ENCODE measurements around the gene DNAJC27.

Gene DNAJC27

GRCh38 chr2:24948506-24948905 lies 23.2 kb downstream of the DNAJC27 start:
- Histone ChIP-seq H3K4me3 (ENCODE audit: low read length) (no peak overlapping the region), H3K9me3 (ENCODE audit: control insufficient read depth, insufficient read depth, low read length) (no peaks in the 10 kb centered on the region), H3K27ac (ENCODE audit: low read length) (no peak overlapping the region), H3K27me3 (ENCODE audit: control insufficient read depth, insufficient read depth, low read length) (no peaks in the 10 kb centered on the region), H3K36me3 (ENCODE audit: control insufficient read depth, insufficient read depth, low read length) (peaks cover 2% of the 10 kb centered on the region; the same call in 1 of the 2 replicates), H3K4me1 (ENCODE audit: control insufficient read depth, insufficient read depth, low read length) (no peaks in the 10 kb centered on the region)
- no CpG with 5 or more reads among the region's 6 CpGs for WGBS (ENCODE audit: insufficient coverage, insufficient read length)
- no peak for DNase-seq (ENCODE audit: low read depth, low spot score)

- Histone ChIP-seq H3K36me3 (ENCODE audit: control insufficient read depth, insufficient read depth, low read length) (peaks cover 2% of the 10 kb centered on the region; the same call in 1 of the 2 replicates), H3K27ac (ENCODE audit: low read length) (no peak overlapping the region), H3K4me3 (ENCODE audit: low read length) (no peak overlapping the region), H3K9me3 (ENCODE audit: control insufficient read depth, insufficient read depth, low read length) (no peaks in the 10 kb centered on the region), H3K27me3 (ENCODE audit: control insufficient read depth, insufficient read depth, low read length) (no peaks in the 10 kb centered on the region), H3K4me1 (ENCODE audit: control insufficient read depth, insufficient read depth, low read length) (no peaks in the 10 kb centered on the region)
- no peak for DNase-seq (ENCODE audit: low read depth, low spot score)
- WGBS (ENCODE audit: insufficient coverage, insufficient read length), result no CpG with 5 or more reads among the region's 3 CpGs
Measured at GRCh38 chr2:24947561-24948157, 24.1 kb downstream of the DNAJC27 start.

- Histone ChIP-seq H3K9me3 (ENCODE audit: control insufficient read depth, insufficient read depth, low read length) (no peaks in the 10 kb centered on the region), H3K4me1 (ENCODE audit: control insufficient read depth, insufficient read depth, low read length) (no peaks in the 10 kb centered on the region), H3K27ac (ENCODE audit: low read length) (no peak overlapping the region), H3K36me3 (ENCODE audit: control insufficient read depth, insufficient read depth, low read length) (peaks cover 2% of the 10 kb centered on the region; the same call in 1 of the 2 replicates), H3K4me3 (ENCODE audit: low read length) (no peak overlapping the region), H3K27me3 (ENCODE audit: control insufficient read depth, insufficient read depth, low read length) (no peaks in the 10 kb centered on the region)
- DNase-seq (ENCODE audit: low read depth, low spot score), result no peak
- WGBS (ENCODE audit: insufficient coverage, insufficient read length), result 100% methylated on average over 2 of the region's 4 CpGs
Measured at GRCh38 chr2:24945907-24946306, 25.8 kb downstream of the DNAJC27 start.

GRCh38 chr2:24943427-24944053 lies 28.2 kb downstream of the DNAJC27 start:
- Histone ChIP-seq H3K4me3 (ENCODE audit: low read length) (no peak overlapping the region), H3K36me3 (ENCODE audit: control insufficient read depth, insufficient read depth, low read length) (peaks cover 2% of the 10 kb centered on the region; the same call in 1 of the 2 replicates), H3K9me3 (ENCODE audit: control insufficient read depth, insufficient read depth, low read length) (no peaks in the 10 kb centered on the region), H3K27me3 (ENCODE audit: control insufficient read depth, insufficient read depth, low read length) (no peaks in the 10 kb centered on the region), H3K4me1 (ENCODE audit: control insufficient read depth, insufficient read depth, low read length) (no peaks in the 10 kb centered on the region), H3K27ac (ENCODE audit: low read length) (no peak overlapping the region)
- WGBS (ENCODE audit: insufficient coverage, insufficient read length), result no CpG with 5 or more reads among the region's 7 CpGs
- no peak for DNase-seq (ENCODE audit: low read depth, low spot score)

GRCh38 chr2:24939353-24939752 lies 32.4 kb downstream of the DNAJC27 start:
- Histone ChIP-seq H3K9me3 (ENCODE audit: control insufficient read depth, insufficient read depth, low read length) (no peaks in the 10 kb centered on the region), H3K4me1 (ENCODE audit: control insufficient read depth, insufficient read depth, low read length) (no peaks in the 10 kb centered on the region), H3K36me3 (ENCODE audit: control insufficient read depth, insufficient read depth, low read length) (no peaks in the 10 kb centered on the region; the same call in 1 of the 2 replicates), H3K27ac (ENCODE audit: low read length) (no peak overlapping the region), H3K27me3 (ENCODE audit: control insufficient read depth, insufficient read depth, low read length) (no peaks in the 10 kb centered on the region), H3K4me3 (ENCODE audit: low read length) (no peak overlapping the region)
- no CpG with 5 or more reads among the region's 6 CpGs for WGBS (ENCODE audit: insufficient coverage, insufficient read length)
- no peak for DNase-seq (ENCODE audit: low read depth, low spot score)

GRCh38 chr2:24937236-24937635 lies 34.5 kb downstream of the DNAJC27 start:
- WGBS (ENCODE audit: insufficient coverage, insufficient read length), result no CpG with 5 or more reads among the region's 2 CpGs
- Histone ChIP-seq H3K9me3 (ENCODE audit: control insufficient read depth, insufficient read depth, low read length) (no peaks in the 10 kb centered on the region), H3K36me3 (ENCODE audit: control insufficient read depth, insufficient read depth, low read length) (no peaks in the 10 kb centered on the region), H3K27ac (ENCODE audit: low read length) (no peak overlapping the region), H3K4me3 (ENCODE audit: low read length) (no peak overlapping the region), H3K4me1 (ENCODE audit: control insufficient read depth, insufficient read depth, low read length) (no peaks in the 10 kb centered on the region), H3K27me3 (ENCODE audit: control insufficient read depth, insufficient read depth, low read length) (no peaks in the 10 kb centered on the region)
- no peak for DNase-seq (ENCODE audit: low read depth, low spot score)

- no peak overlapping the region for H3K4me3 ChIP-seq (ENCODE audit: low read length)
- DNase-seq (ENCODE audit: low read depth, low spot score), result no peak
- H3K9me3 ChIP-seq (ENCODE audit: control insufficient read depth, insufficient read depth, low read length), result no peaks in the 10 kb centered on the region
- H3K27me3 ChIP-seq (ENCODE audit: control insufficient read depth, insufficient read depth, low read length), result no peaks in the 10 kb centered on the region
- no CpG with 5 or more reads among the region's 5 CpGs for WGBS (ENCODE audit: insufficient coverage, insufficient read length)
- H3K36me3 ChIP-seq (ENCODE audit: control insufficient read depth, insufficient read depth, low read length), result no peaks in the 10 kb centered on the region
- no peak overlapping the region for H3K27ac ChIP-seq (ENCODE audit: low read length)
- H3K4me1 ChIP-seq (ENCODE audit: control insufficient read depth, insufficient read depth, low read length), result no peaks in the 10 kb centered on the region
Measured at GRCh38 chr2:24935145-24935544, 36.6 kb downstream of the DNAJC27 start.

- WGBS (ENCODE audit: insufficient coverage, insufficient read length), result no CpG with 5 or more reads among the region's 5 CpGs
- no peak overlapping the region for H3K27ac ChIP-seq (ENCODE audit: low read length)
Measured at GRCh38 chr2:24932715-24933114, 39.0 kb downstream of the DNAJC27 start.

GRCh38 chr2:24930768-24931167 lies 41.0 kb downstream of the DNAJC27 start:
- no peaks in the 10 kb centered on the region; the same call in 1 of the 2 replicates for H3K36me3 ChIP-seq (ENCODE audit: control insufficient read depth, insufficient read depth, low read length)
- no peaks in the 10 kb centered on the region for H3K9me3 ChIP-seq (ENCODE audit: control insufficient read depth, insufficient read depth, low read length)
- no CpG with 5 or more reads among the region's 6 CpGs for WGBS (ENCODE audit: insufficient coverage, insufficient read length)
- H3K27me3 ChIP-seq (ENCODE audit: control insufficient read depth, insufficient read depth, low read length), result no peaks in the 10 kb centered on the region
- H3K4me3 ChIP-seq (ENCODE audit: low read length), result no peak overlapping the region
- H3K4me1 ChIP-seq (ENCODE audit: control insufficient read depth, insufficient read depth, low read length), result 0 out of 2 replicates have a peak, but pooled peaks cover 1% of the 10 kb centered on the region
- H3K27ac ChIP-seq (ENCODE audit: low read length), result no peak overlapping the region
- DNase-seq (ENCODE audit: low read depth, low spot score), result no peak

More at GRCh38 chr2:24932715-24933114, 39.0 kb downstream of the DNAJC27 start:
- no peaks in the 10 kb centered on the region for H3K27me3 ChIP-seq (ENCODE audit: control insufficient read depth, insufficient read depth, low read length)
- H3K36me3 ChIP-seq (ENCODE audit: control insufficient read depth, insufficient read depth, low read length), result no peaks in the 10 kb centered on the region
- no peak for DNase-seq (ENCODE audit: low read depth, low spot score)
- H3K4me1 ChIP-seq (ENCODE audit: control insufficient read depth, insufficient read depth, low read length), result 0 out of 2 replicates have a peak, but pooled peaks cover 1% of the 10 kb centered on the region
- H3K4me3 ChIP-seq (ENCODE audit: low read length), result no peak overlapping the region
- H3K9me3 ChIP-seq (ENCODE audit: control insufficient read depth, insufficient read depth, low read length), result no peaks in the 10 kb centered on the region

- DNase-seq (ENCODE audit: low read depth, low spot score), result no peak
- Histone ChIP-seq H3K27me3 (ENCODE audit: control insufficient read depth, insufficient read depth, low read length) (no peaks in the 10 kb centered on the region), H3K36me3 (ENCODE audit: control insufficient read depth, insufficient read depth, low read length) (no peaks in the 10 kb centered on the region; the same call in 1 of the 2 replicates), H3K9me3 (ENCODE audit: control insufficient read depth, insufficient read depth, low read length) (no peaks in the 10 kb centered on the region), H3K4me1 (ENCODE audit: control insufficient read depth, insufficient read depth, low read length) (0 out of 2 replicates have a peak, but pooled peaks cover 1% of the 10 kb centered on the region), H3K4me3 (ENCODE audit: low read length) (no peak overlapping the region), H3K27ac (ENCODE audit: low read length) (no peak overlapping the region)
- 100% methylated on average over 1 of the region's 3 CpGs for WGBS (ENCODE audit: insufficient coverage, insufficient read length)
Measured at GRCh38 chr2:24929230-24929629, 42.5 kb downstream of the DNAJC27 start.

Measured in iPS DF 6.9 (cell line).